Astrocyte (in vitro differentiated cells and primary cell): Measurements from ENCODE around the gene MATN1. TPM values are rescaled to one million over a fixed set of nuclear protein-coding genes. Genes with fewer than 3 reads are reported as not detected.

Source experiments
- DNase-seq: peaks from one replicate; pipeline ENCODE4 v3.0.0-alpha.2; 2010; ENCODE audit warnings: low read depth
- FAIRE-seq: peaks from 2 replicates; lab custom pipeline; 2011; peaks lifted over from hg19 to GRCh38; lab: Jason Lieb, UNC
- H2AFZ ChIP-seq: 2 replicates; pipeline ENCODE4 v1.6.0; 2012; ENCODE audit warnings: low read depth, low read length, inconsistent platforms
- H3K27ac ChIP-seq: 2 replicates; pipeline ENCODE4 v1.5.1; 2011; ENCODE audit warnings: low read depth, low read length, inconsistent platforms
- H3K27me3 ChIP-seq: 2 replicates; pipeline ENCODE4 v1.6.0; 2011; ENCODE audit warnings: low read length, inconsistent platforms; ENCODE audit not compliant: insufficient read depth
- H3K36me3 ChIP-seq: 2 replicates; pipeline ENCODE4 v1.5.1; 2011; ENCODE audit warnings: low read length, inconsistent platforms; ENCODE audit not compliant: insufficient read depth
- H3K4me1 ChIP-seq: 2 replicates; pipeline ENCODE4 v1.5.1; 2011; ENCODE audit warnings: low read length, inconsistent platforms; ENCODE audit not compliant: insufficient read depth
- H3K4me2 ChIP-seq: 2 replicates; pipeline ENCODE4 v1.6.0; 2012; ENCODE audit warnings: low read length, inconsistent platforms
- H3K4me3 ChIP-seq: 2 replicates; pipeline ENCODE4 v1.5.1; 2011; ENCODE audit warnings: low read depth, mild to moderate bottlenecking, low read length, inconsistent platforms; ENCODE audit not compliant: insufficient read depth
- H3K79me2 ChIP-seq: 2 replicates; pipeline ENCODE4 v1.6.0; 2012; ENCODE audit warnings: mild to moderate bottlenecking, low read length, inconsistent platforms; ENCODE audit not compliant: insufficient read depth
- H3K9ac ChIP-seq: 2 replicates; pipeline ENCODE4 v1.6.0; 2012; ENCODE audit warnings: mild to moderate bottlenecking, low read length, inconsistent platforms
- H3K9me3 ChIP-seq: 2 replicates; pipeline ENCODE4 v1.5.1; 2012; ENCODE audit warnings: low read depth, mild to moderate bottlenecking, low read length, inconsistent platforms; ENCODE audit not compliant: insufficient read depth
- H4K20me1 ChIP-seq: 2 replicates; pipeline ENCODE4 v1.6.0; 2012; ENCODE audit warnings: low read length, inconsistent platforms; ENCODE audit not compliant: insufficient read depth
- H3K27ac Mint-ChIP-seq: one replicate; pipeline ENCODE4 v1.8.0; 2021; ENCODE audit warnings: mild to moderate bottlenecking, mixed read lengths; ENCODE audit not compliant: unreplicated experiment
- H3K27me3 Mint-ChIP-seq: one replicate; pipeline ENCODE4 v1.8.0; 2021; ENCODE audit warnings: low read depth, mixed read lengths; ENCODE audit not compliant: unreplicated experiment
- H3K36me3 Mint-ChIP-seq: one replicate; pipeline ENCODE4 v1.8.0; 2021; ENCODE audit warnings: low read depth, mixed read lengths; ENCODE audit not compliant: unreplicated experiment
- H3K4me1 Mint-ChIP-seq: one replicate; pipeline ENCODE4 v1.8.0; 2021; ENCODE audit warnings: low read depth, mixed read lengths; ENCODE audit not compliant: unreplicated experiment
- H3K4me3 Mint-ChIP-seq: one replicate; pipeline ENCODE4 v1.8.0; 2021; ENCODE audit warnings: mild to moderate bottlenecking, moderate library complexity, mixed read lengths; ENCODE audit not compliant: unreplicated experiment
- H3K9me3 Mint-ChIP-seq: one replicate; pipeline ENCODE4 v1.8.0; 2021; ENCODE audit warnings: mild to moderate bottlenecking, mixed read lengths; ENCODE audit not compliant: unreplicated experiment
- EZH2 ChIP-seq: IDR thresholded peaks from 2 replicates; pipeline ENCODE4 v1.6.1; 2012; ENCODE audit warnings: mild to moderate bottlenecking, low read length, inconsistent platforms; ENCODE audit not compliant: insufficient read depth
- total RNA-seq: library from RNA; stranded (reverse); gene quantifications from 2 replicates; pipeline ENCODE4 v1.2.1, GENCODE V29; 2021
- TF ChIP-seq, protein P1 (sequence below): IDR thresholded peaks from 2 replicates; pipeline ENCODE4 v1.5.1; 2011; ENCODE audit warnings: low read depth, mild to moderate bottlenecking, inconsistent platforms, low read length, moderate library complexity; ENCODE audit not compliant: insufficient read depth

MATN1 gene
- total RNA-seq, 1 donor from 2014 or later, result 0.32 TPM

DNA sequence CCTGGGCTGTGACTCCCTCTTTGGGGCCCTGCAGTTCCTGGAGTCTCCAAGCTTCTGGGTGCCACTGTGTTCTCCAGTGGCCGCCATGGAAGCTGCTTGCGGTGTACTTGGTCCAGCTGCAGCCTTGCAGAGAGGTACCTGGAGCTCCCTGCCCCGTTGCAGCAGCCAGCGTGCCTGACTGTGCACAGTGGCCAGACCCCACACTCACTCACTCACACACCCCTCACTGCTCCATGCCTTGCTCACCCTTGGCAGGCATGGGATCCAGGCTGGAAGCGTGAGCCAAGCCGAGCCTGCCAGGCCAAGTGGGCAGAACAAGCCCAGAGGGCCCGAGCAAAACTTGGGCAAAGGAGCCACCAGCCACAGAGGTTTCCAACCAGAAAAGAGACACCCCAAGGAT, 43.0 kb downstream of the MATN1 start:
- no peaks in the 10 kb centered on the region for H3K79me2 ChIP-seq
- FAIRE-seq, result no peak
- H3K27me3 Mint-ChIP-seq, result peaks cover 41% of the 10 kb centered on the region

DNA sequence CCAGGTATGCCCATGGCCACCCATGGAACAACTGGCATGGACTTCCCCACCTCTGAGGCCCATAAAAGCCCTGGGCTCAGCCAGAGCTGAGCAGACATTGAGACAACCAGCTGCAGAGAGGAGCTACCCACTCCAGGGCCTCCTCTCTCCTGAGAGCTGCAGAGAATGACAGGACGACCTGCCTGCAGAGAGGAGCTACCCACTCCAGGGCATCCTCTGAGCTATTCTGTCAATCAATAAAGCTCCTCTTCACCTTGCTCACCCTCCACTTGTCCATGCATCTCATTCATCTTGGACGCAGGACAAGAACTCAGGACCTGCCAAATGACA, 43.4 kb downstream of the MATN1 start:
- Histone ChIP-seq H3K36me3 (no peaks in the 10 kb centered on the region), H2AFZ (no peak overlapping the region), H3K9me3 (peaks cover 7% of the 10 kb centered on the region), H3K27ac (no peak overlapping the region), H3K27me3 (peaks cover 28% of the 10 kb centered on the region), H3K79me2 (no peaks in the 10 kb centered on the region), H4K20me1 (no peaks in the 10 kb centered on the region), H3K4me2 (no peak overlapping the region), H3K9ac (no peak overlapping the region), H3K4me3 (no peak overlapping the region), H3K4me1 (no peaks in the 10 kb centered on the region)
- H3K36me3 Mint-ChIP-seq, result peaks cover 1% of the 10 kb centered on the region
- no peak for FAIRE-seq
- peaks cover 38% of the 10 kb centered on the region for H3K27me3 Mint-ChIP-seq
- H3K4me1 Mint-ChIP-seq, result no peaks in the 10 kb centered on the region
- H3K27ac Mint-ChIP-seq, result no peak overlapping the region
- no peak for DNase-seq
- H3K4me3 Mint-ChIP-seq, result no peak overlapping the region
- H3K9me3 Mint-ChIP-seq, result peaks cover 7% of the 10 kb centered on the region
- TF ChIP-seq EZH2, result no peak
- TF ChIP-seq, protein P1, sequence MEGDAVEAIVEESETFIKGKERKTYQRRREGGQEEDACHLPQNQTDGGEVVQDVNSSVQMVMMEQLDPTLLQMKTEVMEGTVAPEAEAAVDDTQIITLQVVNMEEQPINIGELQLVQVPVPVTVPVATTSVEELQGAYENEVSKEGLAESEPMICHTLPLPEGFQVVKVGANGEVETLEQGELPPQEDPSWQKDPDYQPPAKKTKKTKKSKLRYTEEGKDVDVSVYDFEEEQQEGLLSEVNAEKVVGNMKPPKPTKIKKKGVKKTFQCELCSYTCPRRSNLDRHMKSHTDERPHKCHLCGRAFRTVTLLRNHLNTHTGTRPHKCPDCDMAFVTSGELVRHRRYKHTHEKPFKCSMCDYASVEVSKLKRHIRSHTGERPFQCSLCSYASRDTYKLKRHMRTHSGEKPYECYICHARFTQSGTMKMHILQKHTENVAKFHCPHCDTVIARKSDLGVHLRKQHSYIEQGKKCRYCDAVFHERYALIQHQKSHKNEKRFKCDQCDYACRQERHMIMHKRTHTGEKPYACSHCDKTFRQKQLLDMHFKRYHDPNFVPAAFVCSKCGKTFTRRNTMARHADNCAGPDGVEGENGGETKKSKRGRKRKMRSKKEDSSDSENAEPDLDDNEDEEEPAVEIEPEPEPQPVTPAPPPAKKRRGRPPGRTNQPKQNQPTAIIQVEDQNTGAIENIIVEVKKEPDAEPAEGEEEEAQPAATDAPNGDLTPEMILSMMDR, result no peak

More for the DNA sequence above, 43.0 kb downstream of the MATN1 start:
- H3K9ac ChIP-seq, result no peak overlapping the region
- no peaks in the 10 kb centered on the region for H3K36me3 ChIP-seq
- TF ChIP-seq, protein P1, result no peak
- TF ChIP-seq EZH2, result no peak
- no peak for DNase-seq
- H3K4me1 Mint-ChIP-seq, result no peaks in the 10 kb centered on the region
- no peaks in the 10 kb centered on the region for H3K4me1 ChIP-seq
- no peak overlapping the region for H3K27ac ChIP-seq
- no peak overlapping the region for H3K27ac Mint-ChIP-seq
- peaks cover 7% of the 10 kb centered on the region for H3K9me3 ChIP-seq
- H2AFZ ChIP-seq, result no peak overlapping the region
- H3K27me3 ChIP-seq, result peaks cover 30% of the 10 kb centered on the region
- H3K4me3 ChIP-seq, result no peak overlapping the region
- H3K36me3 Mint-ChIP-seq, result peaks cover 1% of the 10 kb centered on the region
- H4K20me1 ChIP-seq, result no peaks in the 10 kb centered on the region
- peaks cover 7% of the 10 kb centered on the region for H3K9me3 Mint-ChIP-seq
- H3K4me2 ChIP-seq, result no peak overlapping the region
- H3K4me3 Mint-ChIP-seq, result no peak overlapping the region

DNA sequence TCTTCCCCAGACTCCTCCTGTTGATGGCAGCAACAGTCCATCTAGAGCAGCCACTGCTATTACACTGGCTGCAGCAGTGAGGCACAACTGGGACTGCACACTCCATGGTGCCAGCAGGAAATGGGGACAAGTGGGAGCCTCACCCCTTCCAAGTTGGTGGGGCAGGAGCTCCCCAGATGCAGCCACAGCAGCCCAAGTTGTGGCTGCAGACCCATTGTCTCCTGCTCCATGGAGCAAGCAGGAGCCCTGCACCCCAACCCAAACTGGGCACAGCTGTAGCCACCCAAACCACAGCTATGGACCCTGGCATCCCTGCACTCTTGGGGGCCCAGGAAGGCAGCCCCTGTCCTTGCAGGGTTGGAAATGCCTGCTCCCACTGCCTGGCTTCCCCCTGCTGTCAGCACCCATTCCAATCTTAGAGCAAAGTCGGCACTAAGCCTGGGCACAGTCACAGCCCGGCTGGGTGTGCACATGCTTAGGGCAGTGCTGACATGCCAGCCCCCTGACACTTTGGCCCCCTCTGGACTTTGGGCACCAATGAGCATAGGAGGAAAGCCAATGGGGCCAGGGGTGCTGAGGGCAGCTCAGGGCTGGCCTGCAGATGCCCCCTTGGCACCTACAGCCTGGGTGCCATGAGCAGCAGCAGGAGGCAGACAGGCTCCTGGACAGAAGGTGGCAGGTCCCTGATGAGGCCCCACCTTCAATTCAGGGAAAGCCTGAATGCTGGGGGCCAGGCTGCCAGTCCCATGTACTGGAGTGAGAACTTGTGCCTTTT, 44.0 kb downstream of the MATN1 start:
- Histone ChIP-seq H3K27ac (no peak overlapping the region), H3K4me2 (no peak overlapping the region), H3K9ac (no peak overlapping the region), H3K4me1 (no peaks in the 10 kb centered on the region), H2AFZ (no peak overlapping the region), H3K27me3 (peaks cover 22% of the 10 kb centered on the region), H3K79me2 (no peaks in the 10 kb centered on the region), H4K20me1 (no peaks in the 10 kb centered on the region), H3K36me3 (no peaks in the 10 kb centered on the region), H3K4me3 (no peak overlapping the region), H3K9me3 (peaks cover 7% of the 10 kb centered on the region)
- TF ChIP-seq EZH2, result no peak
- TF ChIP-seq, protein P1, result no peak
- H3K4me1 Mint-ChIP-seq, result no peaks in the 10 kb centered on the region
- H3K4me3 Mint-ChIP-seq, result no peak overlapping the region
- FAIRE-seq (no peak), DNase-seq (no peak)
- H3K27me3 Mint-ChIP-seq, result peaks cover 32% of the 10 kb centered on the region
- peaks cover 7% of the 10 kb centered on the region for H3K9me3 Mint-ChIP-seq
- peaks cover 1% of the 10 kb centered on the region for H3K36me3 Mint-ChIP-seq
- no peak overlapping the region for H3K27ac Mint-ChIP-seq
